Neuronal stem cell (in vitro differentiated cells): ENCODE measurements around the gene PEAR1.

Experiments
- DNase-seq: peaks from one replicate; pipeline ENCODE4 v3.0.0-alpha.2; 2013; ENCODE audit warnings: low spot score
- H2AFZ ChIP-seq: one replicate; pipeline ENCODE4 v1.6.1; 2013; ENCODE audit warnings: mild to moderate bottlenecking, low read length, inconsistent platforms
- H2AK5ac ChIP-seq: 2 replicates; pipeline ENCODE4 v1.6.1; 2013; ENCODE audit warnings: low read depth, mild to moderate bottlenecking, inconsistent platforms, low read length, moderate library complexity, mixed read lengths
- H2BK120ac ChIP-seq: 2 replicates; pipeline ENCODE4 v1.6.1; 2013; ENCODE audit warnings: low read depth, mild to moderate bottlenecking, inconsistent platforms, low read length, moderate library complexity, mixed read lengths
- H2BK12ac ChIP-seq: one replicate; pipeline ENCODE4 v1.6.1; 2013; ENCODE audit warnings: low read length, inconsistent platforms
- H2BK15ac ChIP-seq: 2 replicates; pipeline ENCODE4 v1.6.1; 2013; ENCODE audit warnings: mild to moderate bottlenecking, low read length, inconsistent platforms, mixed read lengths
- H2BK5ac ChIP-seq: one replicate; pipeline ENCODE4 v1.6.1; 2013; ENCODE audit warnings: inconsistent platforms, mild to moderate bottlenecking, low read length, moderate library complexity
- H3K14ac ChIP-seq: one replicate; pipeline ENCODE4 v1.6.1; 2013; ENCODE audit warnings: low read length, inconsistent platforms
- H3K18ac ChIP-seq: 2 replicates; pipeline ENCODE4 v1.6.1; 2013; ENCODE audit warnings: low read length, inconsistent platforms
- H3K23ac ChIP-seq: 2 replicates; pipeline ENCODE4 v1.6.1; 2013; ENCODE audit warnings: low read depth, mild to moderate bottlenecking, mixed read lengths, low read length, inconsistent platforms; ENCODE audit not compliant: poor library complexity
- H3K27ac ChIP-seq: replicated peaks from 3 replicates; pipeline ENCODE4 v1.5.1; 2013; ENCODE audit warnings: low read length, inconsistent platforms
- H3K27me3 ChIP-seq, 3 experiments: 2 replicates each; pipeline ENCODE4 v1.6.1; 2013; ENCODE audit warnings: low read length in 3 of 3, mild to moderate bottlenecking in 2 of 3, inconsistent platforms in 1 of 3, low read depth in 1 of 3, mixed read lengths in 1 of 3, moderate library complexity in 1 of 3; ENCODE audit not compliant: control insufficient read depth in 3 of 3, insufficient read depth in 3 of 3
- H3K36me3 ChIP-seq, 2 donors: replicated peaks in 1 of 2; 2 replicates each; pipeline ENCODE4 v1.6.1; 2013; ENCODE audit warnings: low read length in 2 of 2; ENCODE audit not compliant: control insufficient read depth in 2 of 2, insufficient read depth in 2 of 2
- H3K4ac ChIP-seq: 2 replicates; pipeline ENCODE4 v1.6.1; 2013; ENCODE audit warnings: inconsistent platforms, mild to moderate bottlenecking, low read length, moderate library complexity
- H3K4me1 ChIP-seq, 2 donors: 1 replicate in 1 of 2; 2 replicates in 1 of 2; pipeline ENCODE4 v1.6.1; 2013; ENCODE audit warnings: low read length in 2 of 2, low read depth in 1 of 2; ENCODE audit not compliant: control insufficient read depth in 2 of 2, insufficient read depth in 1 of 2
- H3K4me2 ChIP-seq: one replicate; pipeline ENCODE4 v1.6.1; 2013; ENCODE audit warnings: mild to moderate bottlenecking, low read length, inconsistent platforms; ENCODE audit not compliant: insufficient read depth, poor library complexity, severe bottlenecking
- H3K4me3 ChIP-seq, 2 donors: 2 replicates each; pipeline ENCODE4 v1.5.1; 2013; ENCODE audit warnings: low read length in 2 of 2, mild to moderate bottlenecking in 2 of 2, inconsistent platforms in 1 of 2, moderate library complexity in 1 of 2
- H3K79me1 ChIP-seq: one replicate; pipeline ENCODE4 v1.6.1; 2013; ENCODE audit warnings: low read depth, mild to moderate bottlenecking, inconsistent platforms, low read length, moderate library complexity
- H3K9ac ChIP-seq: one replicate; pipeline ENCODE4 v1.6.1; 2013; ENCODE audit warnings: mild to moderate bottlenecking, low read depth, low read length, inconsistent platforms; ENCODE audit not compliant: poor library complexity
- H3K9me3 ChIP-seq, 2 donors: replicated peaks in 1 of 2; 2 replicates each; pipeline versions ENCODE3 to v1.6.1; 2013; ENCODE audit warnings: low read length in 2 of 2, mild to moderate bottlenecking in 2 of 2, inconsistent platforms in 1 of 2, low read depth in 1 of 2, mixed read lengths in 1 of 2, moderate library complexity in 1 of 2; ENCODE audit not compliant: control insufficient read depth in 2 of 2, insufficient read depth in 1 of 2
- H4K8ac ChIP-seq: one replicate; pipeline ENCODE4 v1.6.1; 2013; ENCODE audit warnings: low read depth, mild to moderate bottlenecking, inconsistent platforms, low read length, moderate library complexity
- H4K91ac ChIP-seq: one replicate; pipeline ENCODE4 v1.6.1; 2013; ENCODE audit warnings: low read length, low read depth, mild to moderate bottlenecking, inconsistent platforms; ENCODE audit not compliant: poor library complexity
- WGBS, 2 donors: extraction: QIAGEN DNeasy Blood & Tissue Kit; methylation state at CpG; one replicate each; pipeline ENCODE4 v1.1.7; 2013; ENCODE audit warnings: missing lambda C conversion rate in 2 of 2, mixed read lengths in 1 of 2; ENCODE audit not compliant: insufficient read length in 2 of 2, insufficient replicate concordance in 1 of 2; ENCODE audit errors: extremely low coverage in 2 of 2; 5-methylcytosine and 5-hydroxymethylcytosine counted together

PEAR1 gene

DNA sequence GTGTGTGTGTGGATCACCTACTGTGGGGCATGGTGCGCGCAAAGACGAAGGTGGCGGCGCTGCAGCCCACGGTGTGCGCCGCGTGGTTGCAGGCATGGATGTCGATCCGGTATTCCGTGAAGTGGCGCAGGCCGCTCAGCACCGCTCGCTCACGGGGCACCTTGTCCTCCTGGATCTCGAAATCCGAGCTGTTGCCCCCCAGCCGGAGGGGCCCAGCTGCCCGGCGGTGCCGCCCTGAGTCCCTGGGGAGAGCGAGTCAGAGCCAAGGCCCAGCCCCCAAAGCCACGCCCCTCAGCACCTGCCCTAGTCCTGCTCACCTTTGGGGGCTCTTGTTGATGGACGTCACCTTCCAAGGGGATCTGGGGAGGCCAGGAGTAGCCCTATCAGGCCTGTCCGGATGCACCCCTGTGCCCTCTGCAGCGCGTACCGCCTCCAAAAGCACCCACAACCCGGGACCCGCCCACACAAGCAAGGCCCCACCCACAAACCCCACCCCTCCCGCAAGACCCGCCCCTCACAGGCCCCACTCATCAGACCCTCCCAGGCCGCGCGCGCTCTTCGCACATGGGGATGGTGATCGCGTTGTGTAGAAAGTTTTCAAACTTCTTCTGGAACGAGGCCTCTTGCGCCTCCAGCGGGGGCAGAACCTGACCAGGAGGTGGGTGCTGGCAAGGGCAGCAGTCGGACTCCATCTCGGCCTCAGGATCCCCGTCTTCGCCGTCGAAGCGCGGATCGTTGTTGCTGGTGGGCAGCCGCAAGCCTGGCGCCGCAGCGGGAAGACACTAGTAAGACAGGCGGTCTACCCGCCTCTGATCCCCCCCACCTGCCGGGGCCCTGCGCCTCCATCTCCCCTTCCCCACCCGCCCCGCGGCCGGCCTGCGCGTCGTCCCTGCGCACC, 48.2 kb upstream of the PEAR1 start:
- peaks cover 38 to 91% (median 77%) of the 10 kb centered on the region in 3 experiments for H3K27me3 ChIP-seq

DNA sequence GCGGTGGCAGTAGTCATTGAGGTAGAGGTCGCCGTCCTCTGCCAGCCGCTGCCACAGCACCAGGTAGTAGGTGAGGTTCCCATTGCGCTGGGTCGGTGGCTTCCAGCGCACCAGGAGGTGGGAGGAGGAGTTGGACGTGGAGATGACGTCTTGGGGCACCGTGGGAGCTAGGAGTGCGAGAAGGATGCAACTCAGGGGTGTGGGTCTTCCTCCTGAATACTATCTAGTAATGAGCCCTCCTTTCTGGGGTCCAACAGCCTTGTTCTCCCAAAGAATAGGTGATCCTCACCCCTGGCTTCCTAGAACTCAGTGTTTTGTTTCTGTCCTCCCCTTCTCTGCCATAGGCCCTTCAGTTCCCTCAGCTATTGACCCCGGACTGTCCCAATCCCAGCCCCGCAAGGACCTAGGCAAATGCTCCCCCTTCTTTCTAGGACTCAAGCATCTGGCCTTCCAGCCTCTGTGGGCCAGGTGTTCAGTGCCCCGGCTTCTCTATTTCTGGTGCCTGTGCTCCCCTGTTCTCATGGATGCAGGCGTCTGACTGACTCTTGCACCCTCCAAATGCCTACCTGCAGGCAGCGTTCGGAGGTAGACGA, 47.5 kb upstream of the PEAR1 start:
- Histone ChIP-seq H3K79me1 (no peaks in the 10 kb centered on the region), H2AFZ (no peak overlapping the region), H3K18ac (no peak overlapping the region), H2AK5ac (peak overlapping the region; percentile 63), H3K36me3 (no peaks in the 10 kb centered on the region), H4K8ac (no peak overlapping the region), H3K23ac (peak overlapping the region; percentile 44), H2BK12ac (no peak overlapping the region), H3K4me3 (peak overlapping the region in 1 of 2 donors; percentile 59), H3K4me1 (peaks cover 0 to 7% of the 10 kb centered on the region in 2 donors), H3K9me3 (peaks cover 0 to 3% of the 10 kb centered on the region in 2 donors), H2BK5ac (no peak overlapping the region), H4K91ac (no peak overlapping the region), H3K4me2 (no peak overlapping the region), H2BK15ac (no peak overlapping the region), H3K9ac (no peak overlapping the region), H3K27ac (no peak overlapping the region), H3K14ac (peak overlapping the region; percentile 5), H2BK120ac (no peak overlapping the region), H3K27me3 (peaks cover 38 to 99% (median 78%) of the 10 kb centered on the region in 3 experiments), H3K4ac (no peak overlapping the region)
- DNase-seq, result no peak
- no CpG with 5 or more reads among the region's 18 CpGs for WGBS, 2 donors

More for the DNA sequence above, 48.2 kb upstream of the PEAR1 start:
- WGBS, 2 donors, result no CpG with 5 or more reads among the region's 69 CpGs
- Histone ChIP-seq H3K4ac (no peak overlapping the region), H2AFZ (no peak overlapping the region), H3K4me2 (peak overlapping the region; percentile 51), H3K9me3 (peaks cover 0 to 3% of the 10 kb centered on the region in 2 donors), H3K27ac (no peak overlapping the region), H3K79me1 (no peaks in the 10 kb centered on the region), H2BK12ac (no peak overlapping the region), H2BK5ac (no peak overlapping the region), H3K9ac (peak overlapping the region; percentile 9), H3K4me1 (peaks cover 0 to 7% of the 10 kb centered on the region in 2 donors), H3K36me3 (no peaks in the 10 kb centered on the region), H2BK120ac (no peak overlapping the region), H2BK15ac (no peak overlapping the region), H4K91ac (no peak overlapping the region), H4K8ac (no peak overlapping the region), H3K23ac (peak overlapping the region; percentile 87), H2AK5ac (peak overlapping the region; percentile 63), H3K14ac (no peak overlapping the region), H3K4me3 (no peak overlapping the region), H3K18ac (peak overlapping the region; percentile 59)
- DNase-seq, result no peak

DNA sequence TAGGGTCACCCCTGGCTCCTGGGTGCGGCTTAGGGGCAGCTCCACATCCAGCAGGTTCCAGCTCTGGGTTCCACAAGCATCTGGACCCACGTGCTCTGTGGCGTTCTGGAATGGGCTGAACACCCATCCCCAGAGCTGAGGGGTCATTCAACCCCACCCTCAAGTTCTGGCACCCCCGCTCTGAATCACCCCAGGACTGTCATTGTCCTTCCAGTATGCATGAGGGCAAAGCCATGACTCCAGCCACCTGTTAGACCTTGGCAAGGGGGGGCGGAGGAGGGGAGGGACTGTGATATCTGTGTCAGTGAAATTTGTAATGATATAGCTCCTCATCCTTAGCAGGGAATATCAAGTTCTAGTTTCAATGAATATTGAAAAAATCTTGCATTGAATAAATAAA, 46.9 kb upstream of the PEAR1 start:
- H3K9me3 ChIP-seq, result peaks cover 0 to 3% of the 10 kb centered on the region in 2 donors
- no peak overlapping the region for H3K4ac ChIP-seq
- no peak overlapping the region for H2BK120ac ChIP-seq
- no CpG with 5 or more reads among the region's 5 CpGs for WGBS, 2 donors
- no peak overlapping the region for H3K9ac ChIP-seq
- no peak for DNase-seq
- H2BK5ac ChIP-seq, result no peak overlapping the region
- no peaks in the 10 kb centered on the region for H3K79me1 ChIP-seq
- peak overlapping the region; percentile 5 for H3K14ac ChIP-seq
- no peaks in the 10 kb centered on the region for H3K36me3 ChIP-seq
- peak overlapping the region in 1 of 2 donors; percentile 59 for H3K4me3 ChIP-seq
- no peak overlapping the region for H2BK12ac ChIP-seq
- H3K27me3 ChIP-seq, result peaks cover 38 to 100% (median 80%) of the 10 kb centered on the region in 3 experiments
- no peak overlapping the region for H4K8ac ChIP-seq
- peaks cover 0 to 7% of the 10 kb centered on the region in 2 donors for H3K4me1 ChIP-seq
- H3K27ac ChIP-seq, result no peak overlapping the region
- no peak overlapping the region for H3K4me2 ChIP-seq
- H2AK5ac ChIP-seq, result no peak overlapping the region
- H2AFZ ChIP-seq, result no peak overlapping the region
- H3K18ac ChIP-seq, result no peak overlapping the region
- no peak overlapping the region for H4K91ac ChIP-seq
- H3K23ac ChIP-seq, result no peak overlapping the region
- no peak overlapping the region for H2BK15ac ChIP-seq
